ENCODE results near the gene NINJ2. TPM values are rescaled to one million over a fixed set of nuclear protein-coding genes. Genes with fewer than 3 reads are reported as not detected.

The NINJ2 gene
- total and polyA plus RNA-seq, 10 of the 15 experiments (the other 5 are each of a cell fraction or from before 2014, with no cell fraction given), result 8.9 to 51.6 (median 21.3) TPM

- Histone ChIP-seq H3K27ac (ENCODE audit: control insufficient read depth, insufficient read depth) (no peak overlapping the region), H3K9me3 (replicated peaks; ENCODE audit: control insufficient read depth, insufficient read depth, low read length) (no peaks in the 10 kb centered on the region), H4K20me1 (ENCODE audit: control insufficient read depth, insufficient read depth) (no peaks in the 10 kb centered on the region), H3K36me3 (ENCODE audit: control insufficient read depth in 2 of 2, insufficient read depth in 2 of 2, low read length in 1 of 2) (no peaks in the 10 kb centered on the region), H3K4me2 (ENCODE audit: control insufficient read depth, insufficient read depth) (peak overlapping the region; percentile 59), H3K27me3 (replicated peaks in 1 of 2; ENCODE audit: control insufficient read depth in 2 of 2, insufficient read depth in 2 of 2, low read length in 1 of 2) (no peaks in the 10 kb centered on the region), H3K79me2 (ENCODE audit: control insufficient read depth, insufficient read depth, low read length) (no peaks in the 10 kb centered on the region), H2AFZ (ENCODE audit: control insufficient read depth, low read depth, low read length) (no peak overlapping the region), H3K4me3 (no peak overlapping the region), H3K4me1 (ENCODE audit: control insufficient read depth, insufficient read depth, low read length) (peaks cover 23% of the 10 kb centered on the region), H3K9ac (ENCODE audit: control insufficient read depth, insufficient read depth, low read length) (no peak overlapping the region; the same call in 1 of the 2 replicates)
- intact Hi-C loops (cut with micrococcal nuclease; ENCODE audit: unreplicated experiment) (loop anchor here (10.0 kb wide), 1 partner anchor 311 kb away; no protein-coding TSS in a partner anchor), in situ Hi-C loops (cut with MboI) (no loop called here)
- POLR2A ChIA-PET, result no interaction called here
- no TSS peak for BruUV-seq (replicated peaks)
- CTCF ChIA-PET, result interaction anchor here (0.5 to 1.5 kb wide), 3 partner anchors 16 to 387 kb away, joined by 3 to 4 read pairs (median 3); no protein-coding TSS in a partner anchor
- ATAC-seq (peak; percentile 29; the same call in 2 of the 3 replicates), DNase-seq (ENCODE audit: low read depth, low spot score) (no peak), FAIRE-seq (no peak)
- WGBS (ENCODE audit: insufficient coverage, insufficient replicate concordance, low lambda C conversion rate, missing lambda C conversion rate), result 10% methylated on average over 8 of the region's 8 CpGs
- RAD21 ChIA-PET (ENCODE audit: unreplicated experiment), result interaction anchor here (0.8 kb wide), 1 partner anchor 188 kb away, joined by 3 read pairs; no protein-coding TSS in a partner anchor
- peak; percentile 77 for TF ChIP-seq RUNX3 (IDR thresholded peaks at IDR 0.05; ENCODE audit: low read length)
- no peak for TF ChIP-seq EP300 (IDR thresholded peaks at IDR 0.05; ENCODE audit: borderline replicate concordance in 1 of 2, control insufficient read depth in 1 of 2, low read depth in 2 of 2, low read length in 2 of 2)
- TF ChIP-seq PAX8 (IDR thresholded peaks at IDR 0.05), result no peak
- SMC1A ChIA-PET (ENCODE audit: uncharacterized antibody, unreplicated experiment), result no interaction called here
These were observed 99.9 kb downstream of the NINJ2 start for GRCh38 chr12:563250-563781.

GRCh38 chr12:562634-563033 is 100.6 kb downstream of the NINJ2 start:
- 60% methylated on average over 12 of the region's 12 CpGs for WGBS (ENCODE audit: insufficient coverage, insufficient replicate concordance, low lambda C conversion rate, missing lambda C conversion rate)
- intact Hi-C loops (cut with micrococcal nuclease; ENCODE audit: unreplicated experiment) (loop anchor here (10.0 kb wide), 1 partner anchor 312 kb away; no protein-coding TSS in a partner anchor), in situ Hi-C loops (cut with MboI) (no loop called here)
- Histone ChIP-seq H3K4me2 (ENCODE audit: control insufficient read depth, insufficient read depth) (no peak overlapping the region), H2AFZ (ENCODE audit: control insufficient read depth, low read depth, low read length) (no peak overlapping the region), H3K27ac (ENCODE audit: control insufficient read depth, insufficient read depth) (no peak overlapping the region), H3K27me3 (replicated peaks in 1 of 2; ENCODE audit: control insufficient read depth in 2 of 2, insufficient read depth in 2 of 2, low read length in 1 of 2) (no peaks in the 10 kb centered on the region), H3K36me3 (ENCODE audit: control insufficient read depth in 2 of 2, insufficient read depth in 2 of 2, low read length in 1 of 2) (no peaks in the 10 kb centered on the region), H3K4me1 (ENCODE audit: control insufficient read depth, insufficient read depth, low read length) (peaks cover 23% of the 10 kb centered on the region), H3K9ac (ENCODE audit: control insufficient read depth, insufficient read depth, low read length) (no peak overlapping the region), H4K20me1 (ENCODE audit: control insufficient read depth, insufficient read depth) (no peaks in the 10 kb centered on the region), H3K9me3 (replicated peaks; ENCODE audit: control insufficient read depth, insufficient read depth, low read length) (no peaks in the 10 kb centered on the region), H3K4me3 (no peak overlapping the region), H3K79me2 (ENCODE audit: control insufficient read depth, insufficient read depth, low read length) (no peaks in the 10 kb centered on the region)
- SMC1A ChIA-PET (ENCODE audit: uncharacterized antibody, unreplicated experiment), result no interaction called here
- ATAC-seq (peak; percentile 51), FAIRE-seq (no peak), DNase-seq (ENCODE audit: low read depth, low spot score) (no peak)
- peak; percentile 7; the same call in 1 of the 2 replicates for TF ChIP-seq RUNX3 (IDR thresholded peaks at IDR 0.05; ENCODE audit: low read length)
- TF ChIP-seq TAF1 (IDR thresholded peaks at IDR 0.05; ENCODE audit: borderline replicate concordance, low read depth, low read length), result no peak
- POLR2A ChIA-PET, result no interaction called here
- BruUV-seq (replicated peaks), result no TSS peak
- RAD21 ChIA-PET (ENCODE audit: unreplicated experiment), result no interaction called here
- CTCF ChIA-PET, result interaction anchor here (0.7 to 1.0 kb wide), 2 partner anchors 11 to 1073 kb away, joined by 4 to 5 read pairs; no protein-coding TSS in a partner anchor

Measured in GM12878 (cell line).